Cardiac fibroblast (primary cell): ENCODE data around the gene HS3ST5.

Source experiments
- DNase-seq, 2 donors: peaks; one replicate each; pipeline versions ENCODE4 v3.0.0 to v3.0.0-alpha.2; 2010; ENCODE audit warnings: low read depth in 2 of 2
- H3K4me3 ChIP-seq, 2 donors: replicated peaks in 1 of 2; 1 replicate in 1 of 2; 2 replicates in 1 of 2; pipeline ENCODE4 v1.5.1; 2011; ENCODE audit warnings: low read depth in 2 of 2, low read length in 2 of 2, mild to moderate bottlenecking in 2 of 2, moderate library complexity in 1 of 2
- CTCF ChIP-seq: IDR thresholded peaks from one replicate; pipeline ENCODE4 v1.5.1; 2011; ENCODE audit warnings: low read depth, mild to moderate bottlenecking, low read length, inconsistent platforms

Gene HS3ST5

GRCh38 chr6:114284281-114284680 lies 58.5 kb downstream of the HS3ST5 start:
- DNase-seq = peak in 1 of 2 donors; percentile 17
- TF ChIP-seq CTCF = no peak
- no peak overlapping the region for H3K4me3 ChIP-seq

- no peak overlapping the region for H3K4me3 ChIP-seq
- TF ChIP-seq CTCF = no peak
- no peak for DNase-seq
Observed at GRCh38 chr6:114282292-114282691, 60.5 kb downstream of the HS3ST5 start.

- peak in 1 of 2 donors; percentile 12 for DNase-seq
- TF ChIP-seq CTCF = no peak
Observed at GRCh38 chr6:114281496-114281895, 61.3 kb downstream of the HS3ST5 start.

GRCh38 chr6:114280239-114280982 lies 62.4 kb downstream of the HS3ST5 start:
- TF ChIP-seq CTCF = no peak
- H3K4me3 ChIP-seq = no peak overlapping the region
- DNase-seq = no peak

More at GRCh38 chr6:114281496-114281895, 61.3 kb downstream of the HS3ST5 start:
- H3K4me3 ChIP-seq = no peak overlapping the region

- no peak for TF ChIP-seq CTCF
- DNase-seq = no peak
- H3K4me3 ChIP-seq = no peak overlapping the region
Observed at GRCh38 chr6:114277220-114277619, 65.6 kb downstream of the HS3ST5 start.

GRCh38 chr6:114276783-114277182 lies 66.0 kb downstream of the HS3ST5 start:
- TF ChIP-seq CTCF = no peak
- no peak overlapping the region for H3K4me3 ChIP-seq

GRCh38 chr6:114274836-114275235 lies 68.0 kb downstream of the HS3ST5 start:
- no peak for DNase-seq
- H3K4me3 ChIP-seq = no peak overlapping the region
- no peak for TF ChIP-seq CTCF

More at GRCh38 chr6:114276783-114277182, 66.0 kb downstream of the HS3ST5 start:
- no peak for DNase-seq
